Pericardium fibroblast (primary cell): ENCODE data around the gene YBX3. TPM values are rescaled to one million over a fixed set of nuclear protein-coding genes. Genes with fewer than 3 reads are reported as not detected.

Experiments
- total RNA-seq: library from RNA; depleted of rRNA; stranded (reverse); fragments of >200 nt; gene quantifications from 2 replicates; pipeline ENCODE4 v1.2.3, GENCODE V29; 2015

The YBX3 gene
- 218 and 242 TPM in 2 replicates for total RNA-seq

DNA sequence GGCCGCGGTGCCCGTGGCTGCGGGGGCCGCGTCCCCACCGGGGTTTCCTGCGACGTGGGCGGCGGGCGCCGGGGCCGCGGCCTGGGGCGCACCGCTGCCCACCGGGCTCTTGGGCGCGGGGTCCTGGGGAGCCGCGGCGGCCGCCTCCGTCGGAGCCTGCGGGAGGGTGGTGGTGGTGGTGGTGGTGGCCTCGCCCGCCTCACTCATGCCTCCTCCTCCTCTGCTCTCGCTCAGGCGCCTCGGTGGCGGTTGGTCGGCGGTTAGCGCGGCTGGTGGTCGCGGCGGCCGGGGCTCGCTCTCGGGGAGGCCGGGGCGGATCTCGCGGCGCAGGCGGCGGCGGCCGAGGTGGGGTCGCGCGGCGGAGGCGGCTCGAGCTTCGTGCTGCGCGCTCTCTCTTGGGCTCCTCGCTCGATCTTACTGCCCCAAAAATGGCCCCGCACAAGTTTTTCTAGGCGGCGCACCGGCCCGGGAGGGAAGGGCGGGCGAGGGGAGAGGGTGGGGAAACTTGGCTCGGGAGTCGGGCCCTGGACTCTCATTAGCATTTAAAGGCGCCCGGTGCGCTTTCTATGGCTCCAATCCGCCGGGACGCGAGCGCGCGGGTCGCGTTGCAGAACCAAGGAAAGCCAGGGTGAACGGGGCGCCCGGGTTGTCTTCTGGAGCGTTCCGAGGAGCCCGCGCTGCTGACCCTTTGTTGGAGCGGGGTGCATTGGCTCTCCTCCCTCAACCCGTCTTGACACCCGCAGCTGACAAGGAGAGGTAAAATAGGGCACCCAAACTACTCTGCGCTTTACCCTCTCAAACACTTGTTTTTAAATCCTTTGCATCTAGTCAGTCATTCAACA lies at the start of gene YBX3:
Gene YBX3, minus strand, starts transcription at position 419 of the 842 bp plus-strand sequence. Its CDS starts 212 bp downstream, at position 207.

GRCh38 chr12:10673659-10674384 lies 49.3 kb downstream of the YBX3 start, which contains the start of gene STYK1:
Gene STYK1, minus strand, starts transcription at chr12:10674052. Its CDS starts 39,434 bp downstream, at chr12:10634618.

Other genes with a start within 250 kb of the YBX3 start
- gene EIF2S3B, start 217.4 kb downstream of the YBX3 start, total RNA-seq = 0.35 and 6.4 TPM in 2 replicates
- 10.0 and 28.9 TPM in 2 replicates for gene MAGOHB, start 109.7 kb downstream of the YBX3 start, total RNA-seq
- 0.26 TPM in 1 of 2 replicates, not detected in the other for gene STYK1, start 49.3 kb downstream of the YBX3 start, total RNA-seq
- not detected in 2 replicates for gene TAS2R7, start 79.3 kb upstream of the YBX3 start, total RNA-seq
- not detected in 2 replicates for gene TAS2R8, start 84.0 kb upstream of the YBX3 start, total RNA-seq
- not detected in 2 replicates for gene TAS2R9, start 86.8 kb upstream of the YBX3 start, total RNA-seq
- 0.26 TPM in 1 of 2 replicates, not detected in the other for gene TAS2R10, start 103.0 kb upstream of the YBX3 start, total RNA-seq
- gene PRR4, start 126.2 kb upstream of the YBX3 start, total RNA-seq = not detected in 2 replicates
- gene PRH1, start 160.9 kb upstream of the YBX3 start, total RNA-seq = 2.6 and 4.1 TPM in 2 replicates
- gene TAS2R13, start 186.2 kb upstream of the YBX3 start, total RNA-seq = not detected in 2 replicates
- gene PRH2, start 205.9 kb upstream of the YBX3 start, total RNA-seq = 2.3 TPM in 1 of 2 replicates, not detected in the other
- gene TAS2R14, start 215.9 kb upstream of the YBX3 start, total RNA-seq = 2.1 and 6.3 TPM in 2 replicates